Neural cell (in vitro differentiated cells): ENCODE results near the gene SAMD4B. TPM values are rescaled to one million over a fixed set of nuclear protein-coding genes. Genes with fewer than 3 reads are reported as not detected.

Experiments
- H2AFZ ChIP-seq: fragments of 200-600, 300-800 bp; sonication (generic), shearing (Covaris generic); 2 replicates; pipeline ENCODE4 v1.6.0; 2014; ENCODE audit warnings: low read depth, mild to moderate bottlenecking, antibody characterized with exemption, low read length, moderate library complexity
- H3F3A ChIP-seq: fragments of 200-600 bp; shearing (Covaris generic); 2 replicates; pipeline ENCODE4 v1.6.1; 2016; ENCODE audit warnings: mild to moderate bottlenecking, moderate library complexity, mixed read lengths, antibody characterized with exemption, low read length; ENCODE audit not compliant: insufficient read depth, poor library complexity, severe bottlenecking
- H3K27ac ChIP-seq: fragments of 200-600, 300-800 bp; sonication (generic), shearing (Covaris generic); 2 replicates; pipeline ENCODE4 v1.5.1; 2014; ENCODE audit warnings: mild to moderate bottlenecking, low read length, moderate library complexity
- H3K27me3 ChIP-seq: fragments of 300-800, 200-600 bp; sonication (generic), shearing (Covaris generic); 2 replicates; pipeline ENCODE4 v1.6.0; 2014; ENCODE audit warnings: mild to moderate bottlenecking, low read depth, low read length, moderate library complexity; ENCODE audit not compliant: insufficient read depth
- H3K36me3 ChIP-seq: fragments of 300-800, 200-600 bp; sonication (generic), shearing (Covaris generic); 2 replicates; pipeline ENCODE4 v1.5.1; 2014; ENCODE audit warnings: mild to moderate bottlenecking, antibody characterized with exemption, low read length, moderate library complexity; ENCODE audit not compliant: insufficient read depth
- H3K4me2 ChIP-seq: fragments of 300-800, 200-600 bp; sonication (generic), shearing (Covaris generic); 2 replicates; pipeline ENCODE4 v1.6.0; 2014; ENCODE audit warnings: mild to moderate bottlenecking, low read length
- H3K4me3 ChIP-seq: fragments of 300-800, 200-600 bp; sonication (generic), shearing (Covaris generic); 2 replicates; pipeline ENCODE4 v1.5.1; 2014; ENCODE audit warnings: mild to moderate bottlenecking, low read length, moderate library complexity
- H3K79me2 ChIP-seq: fragments of 200-600 bp; shearing (Covaris generic); replicated peaks from 2 replicates; pipeline ENCODE4 v1.6.0; 2014; ENCODE audit warnings: mild to moderate bottlenecking, low read length, moderate library complexity; ENCODE audit not compliant: insufficient read depth
- H3K9ac ChIP-seq: fragments of 300-800, 200-600 bp; sonication (generic), shearing (Covaris generic); 2 replicates; pipeline ENCODE4 v1.6.1; 2016; ENCODE audit warnings: mild to moderate bottlenecking, low read length, mixed read lengths
- H3K9me2 ChIP-seq: fragments of 200-600 bp; shearing (Covaris generic); 2 replicates; pipeline ENCODE4 v1.6.1; 2016; ENCODE audit warnings: mild to moderate bottlenecking, low read length, mixed read lengths; ENCODE audit not compliant: insufficient read depth
- H3K9me3 ChIP-seq: fragments of 200-600, 300-800 bp; sonication (generic), shearing (Covaris generic); 2 replicates; pipeline ENCODE4 v1.6.1; 2016; ENCODE audit warnings: mild to moderate bottlenecking, mixed run types, low read length, moderate library complexity, mixed read lengths
- H4K20me1 ChIP-seq: fragments of 200-600 bp; shearing (Covaris generic); 2 replicates; pipeline ENCODE4 v1.6.1; 2016; ENCODE audit warnings: mild to moderate bottlenecking, mixed run types; ENCODE audit not compliant: insufficient read depth
- EP300 ChIP-seq: fragments of 450-650 bp; conservative IDR thresholded peaks from 2 replicates; pipeline ENCODE4 v1.6.1; 2014; ENCODE audit warnings: antibody characterized with exemption, mild to moderate bottlenecking, moderate library complexity; ENCODE audit not compliant: poor library complexity, severe bottlenecking
- EZH2 ChIP-seq: fragments of 200-600, 300-800 bp; shearing (Covaris generic), sonication (generic); IDR thresholded peaks from 2 replicates; pipeline ENCODE4 v1.6.1; 2014; ENCODE audit warnings: antibody characterized with exemption, low read length, borderline replicate concordance, mild to moderate bottlenecking; ENCODE audit not compliant: insufficient read depth, poor library complexity, severe bottlenecking
- MXI1 ChIP-seq: fragments of 450-650 bp; conservative IDR thresholded peaks from 2 replicates; pipeline ENCODE4 v1.6.1; 2014; ENCODE audit warnings: antibody characterized with exemption, mild to moderate bottlenecking; ENCODE audit not compliant: poor library complexity, severe bottlenecking
- POLR2AphosphoS5 ChIP-seq: IDR thresholded peaks from 2 replicates; pipeline ENCODE4 v1.6.1; 2012
- RAD21 ChIP-seq: fragments of 450-650 bp; conservative IDR thresholded peaks from 2 replicates; pipeline ENCODE4 v1.6.1; 2014; ENCODE audit warnings: antibody characterized with exemption, mild to moderate bottlenecking, moderate library complexity
- SMC3 ChIP-seq: fragments of 450-650 bp; conservative IDR thresholded peaks from 2 replicates; pipeline ENCODE4 v1.6.1; 2014; ENCODE audit warnings: antibody characterized with exemption, mild to moderate bottlenecking, moderate library complexity; ENCODE audit not compliant: poor library complexity
- TAF1 ChIP-seq: IDR thresholded peaks from 2 replicates; pipeline ENCODE4 v1.6.1; 2012; ENCODE audit warnings: low read depth
- polyA plus RNA-seq: library from polyadenylated mRNA; depleted of rRNA; stranded (reverse); fragments of >200 nt; gene quantifications from 2 replicates; pipeline ENCODE4 v1.2.3, GENCODE V29; 2014
- TF ChIP-seq, protein P1 (sequence below): IDR thresholded peaks from 2 replicates; pipeline ENCODE4 v1.6.1; 2012; ENCODE audit warnings: borderline replicate concordance
- TF ChIP-seq, protein P2 (sequence below): fragments of 450-650 bp; IDR thresholded peaks from 2 replicates; pipeline ENCODE4 v1.5.1; 2014; ENCODE audit warnings: antibody characterized with exemption, mild to moderate bottlenecking, moderate library complexity; ENCODE audit not compliant: poor library complexity, severe bottlenecking

The SAMD4B gene
- polyA plus RNA-seq, 1 donor from 2014 or later: 19.3 TPM

DNA sequence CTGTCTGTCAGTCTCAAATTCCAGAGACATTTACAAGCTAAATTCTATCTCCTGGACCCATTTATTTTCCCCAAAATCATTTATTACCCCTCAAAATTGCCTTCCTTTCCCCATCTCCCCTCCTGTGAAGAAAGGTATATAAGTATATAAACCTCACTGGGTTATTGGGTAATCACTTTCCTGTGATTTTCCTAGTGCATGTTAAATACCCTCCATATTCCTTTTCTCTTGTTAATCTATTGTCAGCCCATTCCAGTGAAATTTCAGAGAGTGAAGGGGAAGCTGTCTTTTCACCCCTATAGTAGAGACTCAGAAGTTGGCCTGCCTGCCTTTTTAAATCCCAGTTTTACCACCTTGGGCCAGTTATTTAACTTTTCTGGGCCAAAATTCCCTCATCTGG lies 36.1 kb upstream of the SAMD4B start:
- H3K36me3 ChIP-seq: no peaks in the 10 kb centered on the region
- no peak overlapping the region for H3K4me3 ChIP-seq
- H3K79me2 ChIP-seq: no peaks in the 10 kb centered on the region
- H3K27ac ChIP-seq: no peak overlapping the region
- no peaks in the 10 kb centered on the region for H3K9me3 ChIP-seq
- no peak overlapping the region for H3K9ac ChIP-seq
- peaks cover 37% of the 10 kb centered on the region for H3K27me3 ChIP-seq
- no peaks in the 10 kb centered on the region for H3K9me2 ChIP-seq
- H3F3A ChIP-seq: no peaks in the 10 kb centered on the region
- H3K4me2 ChIP-seq: no peak overlapping the region
- no peak overlapping the region for H2AFZ ChIP-seq
- no peaks in the 10 kb centered on the region for H4K20me1 ChIP-seq
- TF ChIP-seq SMC3 (no peak), RAD21 (no peak), EP300 (no peak), EZH2 (no peak), POLR2AphosphoS5 (no peak), MXI1 (no peak), TAF1 (no peak)
- TF ChIP-seq, protein P1, sequence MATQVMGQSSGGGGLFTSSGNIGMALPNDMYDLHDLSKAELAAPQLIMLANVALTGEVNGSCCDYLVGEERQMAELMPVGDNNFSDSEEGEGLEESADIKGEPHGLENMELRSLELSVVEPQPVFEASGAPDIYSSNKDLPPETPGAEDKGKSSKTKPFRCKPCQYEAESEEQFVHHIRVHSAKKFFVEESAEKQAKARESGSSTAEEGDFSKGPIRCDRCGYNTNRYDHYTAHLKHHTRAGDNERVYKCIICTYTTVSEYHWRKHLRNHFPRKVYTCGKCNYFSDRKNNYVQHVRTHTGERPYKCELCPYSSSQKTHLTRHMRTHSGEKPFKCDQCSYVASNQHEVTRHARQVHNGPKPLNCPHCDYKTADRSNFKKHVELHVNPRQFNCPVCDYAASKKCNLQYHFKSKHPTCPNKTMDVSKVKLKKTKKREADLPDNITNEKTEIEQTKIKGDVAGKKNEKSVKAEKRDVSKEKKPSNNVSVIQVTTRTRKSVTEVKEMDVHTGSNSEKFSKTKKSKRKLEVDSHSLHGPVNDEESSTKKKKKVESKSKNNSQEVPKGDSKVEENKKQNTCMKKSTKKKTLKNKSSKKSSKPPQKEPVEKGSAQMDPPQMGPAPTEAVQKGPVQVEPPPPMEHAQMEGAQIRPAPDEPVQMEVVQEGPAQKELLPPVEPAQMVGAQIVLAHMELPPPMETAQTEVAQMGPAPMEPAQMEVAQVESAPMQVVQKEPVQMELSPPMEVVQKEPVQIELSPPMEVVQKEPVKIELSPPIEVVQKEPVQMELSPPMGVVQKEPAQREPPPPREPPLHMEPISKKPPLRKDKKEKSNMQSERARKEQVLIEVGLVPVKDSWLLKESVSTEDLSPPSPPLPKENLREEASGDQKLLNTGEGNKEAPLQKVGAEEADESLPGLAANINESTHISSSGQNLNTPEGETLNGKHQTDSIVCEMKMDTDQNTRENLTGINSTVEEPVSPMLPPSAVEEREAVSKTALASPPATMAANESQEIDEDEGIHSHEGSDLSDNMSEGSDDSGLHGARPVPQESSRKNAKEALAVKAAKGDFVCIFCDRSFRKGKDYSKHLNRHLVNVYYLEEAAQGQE: no peak
- TF ChIP-seq, protein P2, sequence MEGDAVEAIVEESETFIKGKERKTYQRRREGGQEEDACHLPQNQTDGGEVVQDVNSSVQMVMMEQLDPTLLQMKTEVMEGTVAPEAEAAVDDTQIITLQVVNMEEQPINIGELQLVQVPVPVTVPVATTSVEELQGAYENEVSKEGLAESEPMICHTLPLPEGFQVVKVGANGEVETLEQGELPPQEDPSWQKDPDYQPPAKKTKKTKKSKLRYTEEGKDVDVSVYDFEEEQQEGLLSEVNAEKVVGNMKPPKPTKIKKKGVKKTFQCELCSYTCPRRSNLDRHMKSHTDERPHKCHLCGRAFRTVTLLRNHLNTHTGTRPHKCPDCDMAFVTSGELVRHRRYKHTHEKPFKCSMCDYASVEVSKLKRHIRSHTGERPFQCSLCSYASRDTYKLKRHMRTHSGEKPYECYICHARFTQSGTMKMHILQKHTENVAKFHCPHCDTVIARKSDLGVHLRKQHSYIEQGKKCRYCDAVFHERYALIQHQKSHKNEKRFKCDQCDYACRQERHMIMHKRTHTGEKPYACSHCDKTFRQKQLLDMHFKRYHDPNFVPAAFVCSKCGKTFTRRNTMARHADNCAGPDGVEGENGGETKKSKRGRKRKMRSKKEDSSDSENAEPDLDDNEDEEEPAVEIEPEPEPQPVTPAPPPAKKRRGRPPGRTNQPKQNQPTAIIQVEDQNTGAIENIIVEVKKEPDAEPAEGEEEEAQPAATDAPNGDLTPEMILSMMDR: no peak

DNA sequence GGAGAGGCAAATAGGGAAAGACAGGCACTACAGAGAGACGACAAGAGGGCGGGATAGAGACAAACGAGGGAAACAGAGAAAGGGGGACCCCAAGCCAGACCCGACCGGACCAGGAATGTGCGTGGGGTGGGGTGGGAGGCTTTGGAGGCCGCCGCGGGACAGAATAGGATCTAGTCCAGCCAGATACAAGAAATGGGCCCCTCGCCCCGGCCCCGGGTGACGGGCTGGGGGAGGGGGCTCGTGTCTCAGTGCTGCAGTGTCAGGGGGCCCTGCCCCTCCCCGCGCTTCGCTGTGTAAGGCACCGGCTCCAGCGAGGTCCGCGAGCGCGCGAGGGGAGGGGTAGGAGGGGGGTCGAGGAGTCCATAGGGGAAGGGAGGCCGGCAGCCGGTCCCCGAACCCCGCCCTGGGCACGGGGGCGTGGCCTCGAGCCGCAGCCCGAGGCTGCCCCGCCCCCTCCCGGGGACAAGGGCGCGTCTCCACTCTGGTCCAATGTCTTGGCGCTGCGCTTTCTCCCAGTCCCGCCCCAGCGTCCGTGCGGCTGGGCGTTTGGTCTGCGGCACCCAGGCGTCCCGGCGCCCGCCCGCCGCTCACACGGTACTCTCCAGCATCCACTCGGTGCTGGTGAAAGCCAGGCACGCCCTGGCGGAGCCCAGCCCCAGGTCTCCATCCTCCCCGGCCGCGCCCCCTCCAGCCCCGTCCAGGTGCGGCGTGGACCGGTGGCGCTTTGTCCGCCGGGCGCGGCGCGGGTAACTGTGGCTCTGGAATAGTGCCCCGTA lies 35.0 kb upstream of the SAMD4B start:
- peaks cover 37% of the 10 kb centered on the region for H3K27me3 ChIP-seq
- no peak overlapping the region for H3K4me2 ChIP-seq
- no peak overlapping the region for H3K27ac ChIP-seq
- no peak overlapping the region for H3K9ac ChIP-seq
- peak overlapping the region; percentile 18 for H3K4me3 ChIP-seq
- H3K36me3 ChIP-seq: no peaks in the 10 kb centered on the region
- H3K79me2 ChIP-seq: no peaks in the 10 kb centered on the region
- no peaks in the 10 kb centered on the region for H4K20me1 ChIP-seq
- no peaks in the 10 kb centered on the region for H3K9me3 ChIP-seq
- H3F3A ChIP-seq: no peaks in the 10 kb centered on the region
- no peak for TF ChIP-seq EZH2
- TF ChIP-seq TAF1: no peak
- no peak for TF ChIP-seq POLR2AphosphoS5
- TF ChIP-seq SMC3: no peak
- TF ChIP-seq RAD21: no peak
- no peak for TF ChIP-seq EP300
- TF ChIP-seq, protein P2: no peak
- TF ChIP-seq, protein P1: no peak
- TF ChIP-seq MXI1: no peak
- no peak overlapping the region for H2AFZ ChIP-seq
- H3K9me2 ChIP-seq: no peaks in the 10 kb centered on the region
